A549 (cell line): ENCODE data around the gene LIPH. TPM values are rescaled to one million over a fixed set of nuclear protein-coding genes. Genes with fewer than 3 reads are reported as not detected.

Experiments used
- ATAC-seq, 2 experiments: fragments of 200-7000 bp in 1 of 2; fragments of >200 bp in 1 of 2; cut with Nextera tagmentation in 1 of 2; cut with Tn5 transposase in 1 of 2; 3 replicates each; pipeline versions ENCODE4 v1.8.0 to v1.9.1; 2018 to 2020; ENCODE audit warnings: mild to moderate bottlenecking in 1 of 2, moderate library complexity in 1 of 2
- CTCF ChIA-PET: fragments of 300-600 bp; sonication (Branson Sonifier 250); formaldehyde crosslinking; extraction: SDS; loops from one replicate; lab custom pipeline; 2021; ENCODE audit warnings: antibody characterized with exemption, inconsistent platforms; lab: Yijun Ruan, JAX
- POLR2A ChIA-PET: fragments of 350-600 bp; formaldehyde crosslinking; extraction: SDS; loops from one replicate; lab custom pipeline; 2021; ENCODE audit warnings: antibody characterized with exemption, inconsistent platforms; lab: Yijun Ruan, JAX
- DNase-seq, 2 experiments: peaks; one replicate each; pipeline versions ENCODE4 v3.0.0 to v3.0.0-alpha.2; 2011 to 2016; ENCODE audit warnings: low read depth in 1 of 2, low spot score in 1 of 2
- FAIRE-seq: peaks from 2 replicates; lab custom pipeline; 2011; peaks lifted over from hg19 to GRCh38; lab: Jason Lieb, UNC
- H3K27ac ChIP-seq, 2 experiments: fragments of >200 bp; sonication (Bioruptor Twin); formaldehyde crosslinking; 3 replicates each; pipeline ENCODE4 v1.5.1; 2016 to 2017
- H3K4me1 ChIP-seq: fragments of >200 bp; sonication (Bioruptor Twin); formaldehyde crosslinking; 3 replicates; pipeline ENCODE4 v1.6.1; 2016
- H3K4me2 ChIP-seq: fragments of >200 bp; sonication (Bioruptor Twin); formaldehyde crosslinking; 3 replicates; pipeline ENCODE4 v1.6.1; 2016
- H3K4me3 ChIP-seq: fragments of >200 bp; sonication (Bioruptor Twin); formaldehyde crosslinking; 3 replicates; pipeline ENCODE4 v1.5.1; 2016
- H3K9me3 ChIP-seq: fragments of >200 bp; sonication (Bioruptor Twin); formaldehyde crosslinking; 3 replicates; pipeline ENCODE4 v1.6.1; 2016
- CBX8 ChIP-seq: fragments of 200-600 bp; sonication (generic); IDR thresholded peaks from 2 replicates; pipeline ENCODE4 v1.6.1; 2016
- CHD2 ChIP-seq: fragments of 150-350 bp; IDR thresholded peaks from 2 replicates; pipeline ENCODE4 v1.6.1; 2014; ENCODE audit warnings: low read length; ENCODE audit not compliant: partially characterized antibody
- CHD4 ChIP-seq: fragments of 200-600 bp; sonication (generic); IDR thresholded peaks from 2 replicates; pipeline ENCODE4 v1.6.1; 2016; ENCODE audit warnings: antibody characterized with exemption, mild to moderate bottlenecking, borderline replicate concordance
- EHF ChIP-seq: fragments of 250-450 bp; sonication (Bioruptor Pico); IDR thresholded peaks from 2 replicates; pipeline ENCODE4 v1.5.0; 2020; ENCODE audit warnings: mild to moderate bottlenecking
- EHMT2 ChIP-seq: fragments of 200-600 bp; sonication (generic); IDR thresholded peaks from 2 replicates; pipeline ENCODE4 v1.6.1; 2016; ENCODE audit warnings: antibody characterized with exemption, low read depth, mild to moderate bottlenecking, moderate library complexity
- ESRRA ChIP-seq: fragments of 150-350 bp; IDR thresholded peaks from 2 replicates; pipeline ENCODE4 v1.6.1; 2014; ENCODE audit warnings: mild to moderate bottlenecking, low read length, borderline replicate concordance
- FOSB ChIP-seq: fragments of 250-450 bp; sonication (Bioruptor Pico); IDR thresholded peaks from 2 replicates; pipeline ENCODE4 v1.5.0; 2020; ENCODE audit warnings: mild to moderate bottlenecking, moderate library complexity
- FOXS1 ChIP-seq: fragments of 250-450 bp; sonication (Bioruptor Pico); IDR thresholded peaks from 2 replicates; pipeline ENCODE4 v1.5.0; 2020; ENCODE audit warnings: mild to moderate bottlenecking, moderate library complexity
- HDAC2 ChIP-seq: fragments of 200-600 bp; sonication (generic); IDR thresholded peaks from 2 replicates; pipeline ENCODE4 v1.6.1; 2016
- HOXA7 ChIP-seq: fragments of 250-450 bp; sonication (Bioruptor Pico); IDR thresholded peaks from 2 replicates; pipeline ENCODE4 v1.5.0; 2020; ENCODE audit warnings: mild to moderate bottlenecking, moderate library complexity
- JUNB ChIP-seq: fragments of >200 bp; sonication (Bioruptor Twin); formaldehyde crosslinking; IDR thresholded peaks from 2 replicates; pipeline ENCODE4 v1.6.1; 2016
- KDM1A ChIP-seq: fragments of 200-600 bp; sonication (generic); IDR thresholded peaks from 2 replicates; pipeline ENCODE4 v1.6.1; 2016; ENCODE audit warnings: low read depth, mild to moderate bottlenecking
- MAFK ChIP-seq: fragments of 450-650 bp; IDR thresholded peaks from 2 replicates; pipeline ENCODE4 v1.6.1; 2014; ENCODE audit not compliant: partially characterized antibody
- MAZ ChIP-seq: fragments of 150-350 bp; IDR thresholded peaks from 2 replicates; pipeline ENCODE4 v1.6.1; 2014; ENCODE audit warnings: antibody characterized with exemption, low read depth, low read length, borderline replicate concordance
- MYC ChIP-seq: IDR thresholded peaks from 2 replicates; pipeline ENCODE4 v1.6.1; 2012; ENCODE audit warnings: mild to moderate bottlenecking, inconsistent platforms, low read length, improper control_type of control experiment, borderline replicate concordance
- NPAS2 ChIP-seq: fragments of 250-450 bp; sonication (Bioruptor Pico); IDR thresholded peaks from 2 replicates; pipeline ENCODE4 v1.8.0; 2022; ENCODE audit warnings: mild to moderate bottlenecking, moderate library complexity, borderline replicate concordance
- NR3C1 ChIP-seq: fragments of >200 bp; sonication (Bioruptor Twin); formaldehyde crosslinking; IDR thresholded peaks from 3 replicates; pipeline ENCODE4 v1.6.1; 2017
- PHF8 ChIP-seq: fragments of 200-600 bp; sonication (generic); IDR thresholded peaks from 2 replicates; pipeline ENCODE4 v1.6.1; 2016; ENCODE audit warnings: low read depth, mild to moderate bottlenecking, antibody characterized with exemption, moderate library complexity, borderline replicate concordance
- POLR2AphosphoS2 ChIP-seq: conservative IDR thresholded peaks from 2 replicates; pipeline ENCODE4 v1.6.1; 2012; ENCODE audit warnings: low read length, improper control_type of control experiment, inconsistent platforms
- RAD21 ChIP-seq, 2 experiments: fragments of >200 bp in 1 of 2; sonication (Bioruptor Twin) in 1 of 2; formaldehyde crosslinking in 1 of 2; IDR thresholded peaks in 1 of 2; conservative IDR thresholded peaks in 1 of 2; 2 replicates in 1 of 2; 3 replicates in 1 of 2; pipeline ENCODE4 v1.6.1; 2012 to 2018; ENCODE audit warnings: inconsistent platforms in 1 of 2
- RARB ChIP-seq: fragments of 250-450 bp; sonication (Bioruptor Pico); IDR thresholded peaks from 2 replicates; pipeline ENCODE4 v1.8.0; 2021; ENCODE audit warnings: mild to moderate bottlenecking, moderate library complexity
- RCOR1 ChIP-seq: fragments of 150-350 bp; IDR thresholded peaks from 2 replicates; pipeline ENCODE4 v1.6.1; 2014; ENCODE audit warnings: antibody characterized with exemption, low read length, low read depth
- SMC3 ChIP-seq: fragments of >200 bp; sonication (Bioruptor Twin); formaldehyde crosslinking; IDR thresholded peaks from 3 replicates; pipeline ENCODE4 v1.6.1; 2018; ENCODE audit warnings: inconsistent platforms
- TFCP2L1 ChIP-seq: fragments of 250-450 bp; sonication (Bioruptor Pico); IDR thresholded peaks from 2 replicates; pipeline ENCODE4 v1.5.0; 2021; ENCODE audit warnings: mild to moderate bottlenecking
- ZC3H11A ChIP-seq: fragments of 450-650 bp; IDR thresholded peaks from 2 replicates; pipeline ENCODE4 v1.6.1; 2014; ENCODE audit warnings: antibody characterized with exemption, mild to moderate bottlenecking
- ZFP36 ChIP-seq: fragments of 450-650 bp; IDR thresholded peaks from 2 replicates; pipeline ENCODE4 v1.6.1; 2014; ENCODE audit warnings: borderline replicate concordance; ENCODE audit not compliant: partially characterized antibody
- WGBS: methylation state at CpG from one replicate; pipeline ENCODE4 v1.1.6; 2017; ENCODE audit errors: missing lambda C conversion rate; 5-methylcytosine and 5-hydroxymethylcytosine counted together
- polyA plus RNA-seq, 4 experiments: library from polyadenylated mRNA; depleted of rRNA in 3 of 4; stranded (reverse); fragments of >200 nt; fragmentation: RNase III in 1 of 4; extraction: RNeasy Plus Mini Kit Qiagen cat#74134 plus additional on column Dnase treatment in 1 of 4; gene quantifications; 2 replicates in 3 of 4; 3 replicates in 1 of 4; pipeline ENCODE4 v1.2.3, GENCODE V29; 2011 to 2017
- TF ChIP-seq, protein P1 (sequence below): fragments of 450-650 bp; IDR thresholded peaks from 2 replicates; pipeline ENCODE4 v1.6.1; 2014; ENCODE audit warnings: antibody characterized with exemption
- TF ChIP-seq, protein P2 (sequence below): IDR thresholded peaks from 2 replicates; pipeline ENCODE4 v1.6.1; 2012
- TF ChIP-seq, protein P3 (sequence below): IDR thresholded peaks from 2 replicates; pipeline ENCODE4 v1.6.1; 2012
- TF ChIP-seq, protein P4 (sequence below): fragments of >200 bp; sonication (Bioruptor Twin); formaldehyde crosslinking; IDR thresholded peaks from 2 replicates; pipeline ENCODE4 v1.6.1; 2016
- TF ChIP-seq, protein P5 (sequence below): fragments of 250-450 bp; sonication (Bioruptor Pico); IDR thresholded peaks from 2 replicates; pipeline ENCODE4 v1.5.0; 2021; ENCODE audit warnings: mild to moderate bottlenecking, moderate library complexity, borderline replicate concordance
- TF ChIP-seq, protein P6 (sequence below): fragments of 200-600 bp; sonication (generic); IDR thresholded peaks from 2 replicates; pipeline ENCODE4 v1.6.1; 2016; ENCODE audit warnings: antibody characterized with exemption, mild to moderate bottlenecking, moderate library complexity
- TF ChIP-seq, protein P7 (sequence below): fragments of 250-450 bp; sonication (Bioruptor Pico); IDR thresholded peaks from 2 replicates; pipeline ENCODE4 v1.5.0; 2020; ENCODE audit warnings: low read depth, mild to moderate bottlenecking, moderate library complexity

The LIPH gene
- polyA plus RNA-seq, 2 of the 4 experiments (the other 2 are of a cell fraction) = 6.9 to 34.9 TPM

DNA sequence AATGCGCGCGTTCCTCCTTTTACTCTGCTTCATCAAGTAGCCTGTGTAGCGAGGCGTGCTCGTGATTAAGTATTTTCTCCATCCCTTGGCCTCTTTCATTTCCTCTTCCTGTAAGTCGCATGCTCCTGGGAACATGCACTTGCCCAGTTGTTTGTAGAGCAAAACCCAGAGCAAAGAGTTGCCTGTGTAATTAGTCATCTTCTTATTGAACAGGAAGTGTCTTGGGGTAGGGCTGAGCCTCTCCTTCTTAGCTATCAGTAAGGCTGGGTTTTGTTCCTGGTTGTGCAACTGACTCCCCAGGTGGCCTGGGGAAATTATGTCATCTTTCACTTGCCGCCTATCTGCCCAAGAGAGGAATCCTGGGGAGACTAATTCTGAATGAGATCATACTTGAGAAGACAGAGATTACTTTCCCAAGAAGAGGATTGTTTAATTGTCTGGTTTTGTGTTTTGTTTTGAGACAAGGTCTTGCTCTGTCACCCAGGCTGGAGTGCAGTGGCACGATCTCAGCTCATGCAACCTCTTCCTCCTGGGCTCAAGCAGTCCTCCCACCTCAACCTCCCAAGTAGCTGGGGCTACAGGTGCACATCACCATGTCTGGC is 14.9 kb downstream of the LIPH start:
- H3K4me3 ChIP-seq = no peak overlapping the region
- H3K27ac ChIP-seq = peak overlapping the region; percentile 95 to 96
- 4% methylated on average over 9 of the region's 9 CpGs for WGBS
- peak overlapping the region; percentile 67 for H3K4me2 ChIP-seq
- POLR2A ChIA-PET = interaction anchor here (0.8 kb wide), 1 partner anchor 16 kb away, joined by 4 read pairs; no protein-coding TSS in a partner anchor
- peak; percentile 98 to 100 for ATAC-seq
- H3K4me1 ChIP-seq = peaks cover 25% of the 10 kb centered on the region
- CTCF ChIA-PET = interaction anchor here (1.1 kb wide), 1 partner anchor 77 kb away, joined by 4 read pairs; no protein-coding TSS in a partner anchor
- no peaks in the 10 kb centered on the region for H3K9me3 ChIP-seq
- no peak for FAIRE-seq
- DNase-seq = peak; percentile 82 to 98
- TF ChIP-seq, protein P1, sequence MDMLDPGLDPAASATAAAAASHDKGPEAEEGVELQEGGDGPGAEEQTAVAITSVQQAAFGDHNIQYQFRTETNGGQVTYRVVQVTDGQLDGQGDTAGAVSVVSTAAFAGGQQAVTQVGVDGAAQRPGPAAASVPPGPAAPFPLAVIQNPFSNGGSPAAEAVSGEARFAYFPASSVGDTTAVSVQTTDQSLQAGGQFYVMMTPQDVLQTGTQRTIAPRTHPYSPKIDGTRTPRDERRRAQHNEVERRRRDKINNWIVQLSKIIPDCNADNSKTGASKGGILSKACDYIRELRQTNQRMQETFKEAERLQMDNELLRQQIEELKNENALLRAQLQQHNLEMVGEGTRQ = no peak
- TF ChIP-seq CHD4 (no peak), MAZ (no peak), POLR2AphosphoS2 (no peak), FOXS1 (CRISPR knock-in tag) (peak; percentile 6; the same call in 1 of the 2 replicates), ZFP36 (no peak), JUNB (peak; percentile 93), CBX8 (no peak), MAFK (no peak), PHF8 (no peak), HDAC2 (no peak), ZC3H11A (no peak), RCOR1 (no peak), MYC (peak; percentile 87), NPAS2 (CRISPR knock-in tag) (no peak), ESRRA (no peak), SMC3 (peak; percentile 2; the same call in 1 of the 3 replicates), EHF (no peak), CHD2 (no peak), TFCP2L1 (CRISPR knock-in tag) (no peak), EHMT2 (no peak), NR3C1 (no peak), RAD21 (conservative IDR thresholded peaks at IDR 0.05 in 1 of 2, IDR thresholded peaks at IDR 0.05 in 1 of 2) (peak; percentile 19 to 41; a peak in 3 of 5 replicates), RARB (CRISPR knock-in tag) (no peak), FOSB (CRISPR knock-in tag) (no peak), KDM1A (no peak), HOXA7 (CRISPR knock-in tag) (no peak)
- TF ChIP-seq, protein P2, sequence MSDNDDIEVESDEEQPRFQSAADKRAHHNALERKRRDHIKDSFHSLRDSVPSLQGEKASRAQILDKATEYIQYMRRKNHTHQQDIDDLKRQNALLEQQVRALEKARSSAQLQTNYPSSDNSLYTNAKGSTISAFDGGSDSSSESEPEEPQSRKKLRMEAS = peak; percentile 97
- TF ChIP-seq, protein P3, sequence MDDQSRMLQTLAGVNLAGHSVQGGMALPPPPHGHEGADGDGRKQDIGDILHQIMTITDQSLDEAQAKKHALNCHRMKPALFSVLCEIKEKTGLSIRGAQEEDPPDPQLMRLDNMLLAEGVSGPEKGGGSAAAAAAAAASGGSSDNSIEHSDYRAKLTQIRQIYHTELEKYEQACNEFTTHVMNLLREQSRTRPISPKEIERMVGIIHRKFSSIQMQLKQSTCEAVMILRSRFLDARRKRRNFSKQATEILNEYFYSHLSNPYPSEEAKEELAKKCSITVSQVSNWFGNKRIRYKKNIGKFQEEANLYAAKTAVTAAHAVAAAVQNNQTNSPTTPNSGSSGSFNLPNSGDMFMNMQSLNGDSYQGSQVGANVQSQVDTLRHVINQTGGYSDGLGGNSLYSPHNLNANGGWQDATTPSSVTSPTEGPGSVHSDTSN = no peak; the same call in 1 of the 2 replicates
- TF ChIP-seq, protein P4, sequence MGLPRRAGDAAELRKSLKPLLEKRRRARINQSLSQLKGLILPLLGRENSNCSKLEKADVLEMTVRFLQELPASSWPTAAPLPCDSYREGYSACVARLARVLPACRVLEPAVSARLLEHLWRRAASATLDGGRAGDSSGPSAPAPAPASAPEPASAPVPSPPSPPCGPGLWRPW = peak; percentile 88
- TF ChIP-seq, protein P5, sequence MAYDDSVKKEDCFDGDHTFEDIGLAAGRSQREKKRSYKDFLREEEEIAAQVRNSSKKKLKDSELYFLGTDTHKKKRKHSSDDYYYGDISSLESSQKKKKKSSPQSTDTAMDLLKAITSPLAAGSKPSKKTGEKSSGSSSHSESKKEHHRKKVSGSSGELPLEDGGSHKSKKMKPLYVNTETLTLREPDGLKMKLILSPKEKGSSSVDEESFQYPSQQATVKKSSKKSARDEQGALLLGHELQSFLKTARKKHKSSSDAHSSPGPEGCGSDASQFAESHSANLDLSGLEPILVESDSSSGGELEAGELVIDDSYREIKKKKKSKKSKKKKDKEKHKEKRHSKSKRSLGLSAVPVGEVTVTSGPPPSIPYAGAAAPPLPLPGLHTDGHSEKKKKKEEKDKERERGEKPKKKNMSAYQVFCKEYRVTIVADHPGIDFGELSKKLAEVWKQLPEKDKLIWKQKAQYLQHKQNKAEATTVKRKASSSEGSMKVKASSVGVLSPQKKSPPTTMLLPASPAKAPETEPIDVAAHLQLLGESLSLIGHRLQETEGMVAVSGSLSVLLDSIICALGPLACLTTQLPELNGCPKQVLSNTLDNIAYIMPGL (CRISPR knock-in tag) = no peak
- TF ChIP-seq, protein P6, sequence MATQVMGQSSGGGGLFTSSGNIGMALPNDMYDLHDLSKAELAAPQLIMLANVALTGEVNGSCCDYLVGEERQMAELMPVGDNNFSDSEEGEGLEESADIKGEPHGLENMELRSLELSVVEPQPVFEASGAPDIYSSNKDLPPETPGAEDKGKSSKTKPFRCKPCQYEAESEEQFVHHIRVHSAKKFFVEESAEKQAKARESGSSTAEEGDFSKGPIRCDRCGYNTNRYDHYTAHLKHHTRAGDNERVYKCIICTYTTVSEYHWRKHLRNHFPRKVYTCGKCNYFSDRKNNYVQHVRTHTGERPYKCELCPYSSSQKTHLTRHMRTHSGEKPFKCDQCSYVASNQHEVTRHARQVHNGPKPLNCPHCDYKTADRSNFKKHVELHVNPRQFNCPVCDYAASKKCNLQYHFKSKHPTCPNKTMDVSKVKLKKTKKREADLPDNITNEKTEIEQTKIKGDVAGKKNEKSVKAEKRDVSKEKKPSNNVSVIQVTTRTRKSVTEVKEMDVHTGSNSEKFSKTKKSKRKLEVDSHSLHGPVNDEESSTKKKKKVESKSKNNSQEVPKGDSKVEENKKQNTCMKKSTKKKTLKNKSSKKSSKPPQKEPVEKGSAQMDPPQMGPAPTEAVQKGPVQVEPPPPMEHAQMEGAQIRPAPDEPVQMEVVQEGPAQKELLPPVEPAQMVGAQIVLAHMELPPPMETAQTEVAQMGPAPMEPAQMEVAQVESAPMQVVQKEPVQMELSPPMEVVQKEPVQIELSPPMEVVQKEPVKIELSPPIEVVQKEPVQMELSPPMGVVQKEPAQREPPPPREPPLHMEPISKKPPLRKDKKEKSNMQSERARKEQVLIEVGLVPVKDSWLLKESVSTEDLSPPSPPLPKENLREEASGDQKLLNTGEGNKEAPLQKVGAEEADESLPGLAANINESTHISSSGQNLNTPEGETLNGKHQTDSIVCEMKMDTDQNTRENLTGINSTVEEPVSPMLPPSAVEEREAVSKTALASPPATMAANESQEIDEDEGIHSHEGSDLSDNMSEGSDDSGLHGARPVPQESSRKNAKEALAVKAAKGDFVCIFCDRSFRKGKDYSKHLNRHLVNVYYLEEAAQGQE = no peak
- TF ChIP-seq, protein P7, sequence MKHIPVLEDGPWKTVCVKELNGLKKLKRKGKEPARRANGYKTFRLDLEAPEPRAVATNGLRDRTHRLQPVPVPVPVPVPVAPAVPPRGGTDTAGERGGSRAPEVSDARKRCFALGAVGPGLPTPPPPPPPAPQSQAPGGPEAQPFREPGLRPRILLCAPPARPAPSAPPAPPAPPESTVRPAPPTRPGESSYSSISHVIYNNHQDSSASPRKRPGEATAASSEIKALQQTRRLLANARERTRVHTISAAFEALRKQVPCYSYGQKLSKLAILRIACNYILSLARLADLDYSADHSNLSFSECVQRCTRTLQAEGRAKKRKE = peak; percentile 24; the same call in 1 of the 2 replicates
